ENCODE results near the gene PSMB11.

- TF ChIP-seq CTCF (IDR thresholded peaks at IDR 0.05; ENCODE audit: poor library complexity) (no peak), EZH2 (IDR thresholded peaks at IDR 0.05; ENCODE audit: borderline replicate concordance) (no peak), EZH2phosphoT487 (IDR thresholded peaks at IDR 0.05; ENCODE audit: low read depth, severe bottlenecking, unreplicated experiment) (no peak)
Observed at GRCh38 chr14:23045419-23046357, 3.7 kb downstream of the PSMB11 start.

Data from hepatocyte (in vitro differentiated cells).